IMR-90 (cell line): ENCODE results near the gene GOLGA8Q. TPM values are rescaled to one million over a fixed set of nuclear protein-coding genes. Genes with fewer than 3 reads are reported as not detected.
"Not testable (repeated sequence)": the region's sequence is repeated elsewhere in the genome, so short reads cannot be mapped to it uniquely, and the experiment has no call there.

Experiments used
- ATAC-seq: fragments of 200-7000 bp; cut with Tn5 transposase; 2 replicates; pipeline ENCODE4 v1.9.1; 2020; ENCODE audit warnings: low read depth, mild to moderate bottlenecking, moderate library complexity
- Bru-seq: library from RNA; stranded (reverse); fragments of 400-500 nt; gene quantifications from one replicate; lab custom pipeline; 2021; lab: Mats Ljungman, UMichigan
- BruChase-seq, 2 experiments: library from RNA; stranded (reverse); fragments of 400-500 nt; gene quantifications; one replicate each; lab custom pipeline; 2021; lab: Mats Ljungman, UMichigan
- BruUV-seq: library from RNA; stranded (reverse); fragments of 400-500 nt; replicated peaks from 2 replicates; lab custom pipeline; 2021; lab: Mats Ljungman, UMichigan
- CTCF ChIA-PET: fragments of 300-600 bp; formaldehyde crosslinking; extraction: SDS; loops from one replicate; lab custom pipeline; 2021; ENCODE audit warnings: antibody characterized with exemption; lab: Yijun Ruan, JAX
- POLR2A ChIA-PET: fragments of 300-600 bp; sonication (Branson Sonifier 250); formaldehyde crosslinking; loops from one replicate; lab custom pipeline; 2022; ENCODE audit warnings: antibody characterized with exemption; ENCODE audit not compliant: unreplicated experiment; lab: Charles Lee
- DNase-seq: peaks from one replicate; pipeline ENCODE4 v3.0.0; 2013
- H2AFZ ChIP-seq: replicated peaks from 2 replicates; pipeline ENCODE3; 2013; ENCODE audit warnings: low read length, mild to moderate bottlenecking; ENCODE audit not compliant: poor library complexity
- H2AK5ac ChIP-seq: 2 replicates; pipeline ENCODE4 v1.6.1; 2013; ENCODE audit warnings: low read depth, low read length, inconsistent platforms
- H2AK9ac ChIP-seq: replicated peaks from 2 replicates; pipeline ENCODE3; 2013; ENCODE audit warnings: mild to moderate bottlenecking, low read depth, low read length, moderate library complexity; ENCODE audit not compliant: poor library complexity
- H2BK120ac ChIP-seq: 2 replicates; pipeline ENCODE4 v1.6.1; 2013; ENCODE audit warnings: low read depth, low read length, inconsistent platforms
- H2BK15ac ChIP-seq: 3 replicates; pipeline ENCODE4 v1.6.1; 2013; ENCODE audit warnings: low read depth, low read length, inconsistent platforms
- H2BK20ac ChIP-seq: 2 replicates; pipeline ENCODE4 v1.6.1; 2013; ENCODE audit warnings: low read depth, mild to moderate bottlenecking, inconsistent platforms, low read length, moderate library complexity
- H2BK5ac ChIP-seq: 2 replicates; pipeline ENCODE4 v1.6.1; 2013; ENCODE audit warnings: mild to moderate bottlenecking, low read depth, low read length, inconsistent platforms; ENCODE audit not compliant: poor library complexity, severe bottlenecking
- H3K14ac ChIP-seq: replicated peaks from 2 replicates; pipeline ENCODE4 v1.6.1; 2013; ENCODE audit warnings: low read depth, low read length, inconsistent platforms
- H3K18ac ChIP-seq: 2 replicates; pipeline ENCODE4 v1.6.1; 2013; ENCODE audit warnings: low read depth, low read length, control low read depth
- H3K23ac ChIP-seq: 2 replicates; pipeline ENCODE4 v1.6.1; 2013; ENCODE audit warnings: low read depth, low read length, inconsistent platforms
- H3K27ac ChIP-seq: 2 replicates; pipeline ENCODE4 v1.5.1; 2013; ENCODE audit warnings: mild to moderate bottlenecking, control low read depth, low read length; ENCODE audit not compliant: insufficient read depth
- H3K27me3 ChIP-seq: 2 replicates; pipeline ENCODE4 v1.6.1; 2013; ENCODE audit warnings: low read length; ENCODE audit not compliant: control insufficient read depth, insufficient read depth
- H3K36me3 ChIP-seq: 2 replicates; pipeline ENCODE4 v1.6.1; 2013; ENCODE audit warnings: low read length, mixed read lengths; ENCODE audit not compliant: control insufficient read depth, insufficient read depth
- H3K4ac ChIP-seq: 2 replicates; pipeline ENCODE4 v1.6.1; 2013; ENCODE audit warnings: low read depth, low read length, inconsistent platforms
- H3K4me1 ChIP-seq: 2 replicates; pipeline ENCODE4 v1.6.1; 2013; ENCODE audit warnings: low read length, mixed read lengths; ENCODE audit not compliant: control insufficient read depth, insufficient read depth
- H3K4me2 ChIP-seq: 2 replicates; pipeline ENCODE4 v1.6.1; 2013; ENCODE audit warnings: low read depth, mild to moderate bottlenecking, control low read depth, low read length, moderate library complexity
- H3K4me3 ChIP-seq: 2 replicates; pipeline ENCODE4 v1.5.1; 2013; ENCODE audit warnings: low read depth, mild to moderate bottlenecking, control low read depth, low read length, moderate library complexity; ENCODE audit not compliant: insufficient read depth
- H3K56ac ChIP-seq: 2 replicates; pipeline ENCODE4 v1.6.1; 2013; ENCODE audit warnings: low read length, inconsistent platforms; ENCODE audit not compliant: insufficient read depth; ENCODE audit errors: extremely low read depth
- H3K79me1 ChIP-seq, 2 experiments: 2 replicates each; pipeline ENCODE4 v1.6.1; 2013; ENCODE audit warnings: low read length in 2 of 2, inconsistent platforms in 1 of 2, low read depth in 1 of 2
- H3K9ac ChIP-seq: 2 replicates; pipeline ENCODE4 v1.6.1; 2013; ENCODE audit warnings: low read depth, low read length, control low read depth
- H3K9me1 ChIP-seq: 2 replicates; pipeline ENCODE4 v1.6.1; 2013; ENCODE audit warnings: low read length, inconsistent platforms; ENCODE audit not compliant: insufficient read depth
- H3K9me3 ChIP-seq: 2 replicates; pipeline ENCODE4 v1.6.1; 2013; ENCODE audit warnings: low read length; ENCODE audit not compliant: control insufficient read depth, insufficient read depth
- H4K20me1 ChIP-seq: 2 replicates; pipeline ENCODE4 v1.6.1; 2013; ENCODE audit warnings: low read length, inconsistent platforms; ENCODE audit not compliant: insufficient read depth
- H4K5ac ChIP-seq: 2 replicates; pipeline ENCODE4 v1.6.1; 2013; ENCODE audit warnings: mild to moderate bottlenecking, low read depth, low read length, control low read depth
- H4K8ac ChIP-seq, 2 experiments: 2 replicates each; pipeline ENCODE4 v1.6.1; 2013; ENCODE audit warnings: low read depth in 2 of 2, low read length in 2 of 2, control low read depth in 1 of 2, inconsistent platforms in 1 of 2
- H4K91ac ChIP-seq: 2 replicates; pipeline ENCODE4 v1.6.1; 2013; ENCODE audit warnings: low read depth, low read length, inconsistent platforms; ENCODE audit not compliant: insufficient read depth
- WGBS, 2 experiments: methylation state at CpG; one replicate each; pipeline versions ENCODE4 v1.1.5 to v1.1.7; 2013; ENCODE audit warnings: missing lambda C conversion rate in 2 of 2; ENCODE audit not compliant: insufficient read length in 1 of 2; ENCODE audit errors: extremely low coverage in 2 of 2; 5-methylcytosine and 5-hydroxymethylcytosine counted together
- dilution Hi-C: fragments of 300-500 bp; cut with HindIII; formaldehyde crosslinking; loops from one replicate; pipeline ENCODE4 v1.14.3; 2018; ENCODE audit warnings: low sequenced_read_pairs; ENCODE audit not compliant: unreplicated experiment
- in situ Hi-C: fragments of 300-500 bp; cut with MboI; formaldehyde crosslinking; loops from 3 replicates; pipeline ENCODE4 v1.14.3; 2019; ENCODE audit warnings: low sequenced_read_pairs, inconsistent platforms, mixed read lengths
- intact Hi-C: fragments of 100-400 bp; cut with micrococcal nuclease; formaldehyde crosslinking; loops from 2 replicates; pipeline ENCODE4 v1.10.0; 2022
- long read RNA-seq: library from polyadenylated mRNA; unstranded; transcript quantifications from one replicate; pipeline ENCODE4 v2.0.0, GENCODE V29; 2021; ENCODE audit not compliant: unreplicated experiment
- polyA plus RNA-seq, 3 experiments: library from polyadenylated mRNA; depleted of rRNA; stranded (reverse); fragments of >200 nt; gene quantifications; 2 replicates each; pipeline ENCODE4 v1.2.3, GENCODE V29; 2012; ENCODE audit warnings: low replicate concordance in 1 of 3
- total RNA-seq: library from RNA; depleted of rRNA; stranded (reverse); fragments of >200 nt; gene quantifications from 2 replicates; pipeline ENCODE4 v1.2.3, GENCODE V29; 2012; rRNA removed

The GOLGA8Q gene, protein sequence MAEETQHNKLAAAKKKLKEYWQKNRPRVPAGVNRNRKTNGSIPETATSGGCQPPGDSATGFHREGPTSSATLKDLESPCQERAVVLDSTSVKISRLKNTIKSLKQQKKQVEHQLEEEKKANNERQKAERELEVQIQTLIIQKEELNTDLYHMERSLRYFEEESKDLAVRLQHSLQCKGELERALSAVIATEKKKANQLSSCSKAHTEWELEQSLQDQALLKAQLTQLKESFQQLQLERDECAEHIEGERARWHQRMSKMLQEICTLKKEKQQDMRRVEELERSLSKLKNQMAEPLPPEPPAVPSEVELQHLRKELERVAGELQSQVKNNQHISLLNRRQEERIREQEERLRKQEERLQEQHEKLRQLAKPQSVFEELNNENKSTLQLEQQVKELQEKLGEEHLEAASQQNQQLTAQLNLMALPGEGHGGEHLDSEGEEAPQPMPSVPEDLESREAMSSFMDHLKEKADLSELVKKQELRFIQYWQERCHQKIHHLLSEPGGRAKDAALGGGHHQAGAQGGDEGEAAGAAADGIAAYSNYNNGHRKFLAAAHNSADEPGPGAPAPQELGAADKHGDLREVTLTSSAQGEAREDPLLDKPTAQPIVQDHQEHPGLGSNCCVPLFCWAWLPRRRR
- 0.18 and 0.28 TPM in 2 replicates for total RNA-seq
- 0.44 and 0.55 TPM in 2 replicates for polyA plus RNA-seq (2012; rRNA removed)
- 0.04 TPM in 1 of 2 replicates, not detected in the other for polyA plus RNA-seq (2012; cell fraction: cytosol; rRNA removed)
- 1.6 and 5.6 TPM in 2 replicates for polyA plus RNA-seq (2012; cell fraction: nucleus; rRNA removed; ENCODE audit: low replicate concordance)
- Bru-seq, nascent RNA: percentile 34 among the genes with signal in this experiment
- BruChase-seq, experiment 1, labeled RNA remaining after a 6-hour chase: percentile 38 among the genes with signal in this experiment
- percentile 33 among the genes with signal in this experiment for BruChase-seq, experiment 2, labeled RNA remaining after a 2-hour chase
- long read RNA-seq: 0 reads

GRCh38 chr15:30551750-30552149, at the start of gene GOLGA8Q:
Gene GOLGA8Q (plus strand): TSS chr15:30552050. CDS start chr15:30552078, 28 bp downstream.
- H3K9me1 ChIP-seq, CTCF ChIA-PET, ATAC-seq, H4K20me1 ChIP-seq, H3K9me3 ChIP-seq, H2BK15ac ChIP-seq, H3K18ac ChIP-seq, H3K9ac ChIP-seq, in situ Hi-C loops, H3K27me3 ChIP-seq, H3K23ac ChIP-seq, H3K4ac ChIP-seq, H3K4me3 ChIP-seq, H3K36me3 ChIP-seq, H4K5ac ChIP-seq, intact Hi-C loops, H3K4me2 ChIP-seq, H2AK9ac ChIP-seq, H3K14ac ChIP-seq, dilution Hi-C loops, H3K56ac ChIP-seq, DNase-seq, H2AFZ ChIP-seq, H2BK20ac ChIP-seq, H2BK120ac ChIP-seq, H2AK5ac ChIP-seq, BruUV-seq, H3K79me1 ChIP-seq, H3K27ac ChIP-seq, H2BK5ac ChIP-seq, H4K91ac ChIP-seq, H3K4me1 ChIP-seq, H4K8ac ChIP-seq, POLR2A ChIA-PET: not testable (repeated sequence)
- no CpG with 5 or more reads among the region's 9 CpGs for WGBS, 2 experiments

- no CpG with 5 or more reads among the region's 11 CpGs for WGBS, 2 experiments
- H3K27me3 ChIP-seq, H2BK20ac ChIP-seq, H4K20me1 ChIP-seq, H3K14ac ChIP-seq, CTCF ChIA-PET, H3K36me3 ChIP-seq, dilution Hi-C loops, intact Hi-C loops, H3K27ac ChIP-seq, H3K56ac ChIP-seq, BruUV-seq, H2BK120ac ChIP-seq, in situ Hi-C loops, H3K4me3 ChIP-seq, H2AK9ac ChIP-seq, H3K79me1 ChIP-seq, H3K4me2 ChIP-seq, H2AFZ ChIP-seq, H3K4me1 ChIP-seq, H4K5ac ChIP-seq, H2AK5ac ChIP-seq, POLR2A ChIA-PET, H3K9me3 ChIP-seq, H4K8ac ChIP-seq, H3K9ac ChIP-seq, DNase-seq, H4K91ac ChIP-seq, H3K4ac ChIP-seq, H2BK5ac ChIP-seq, H3K23ac ChIP-seq, H2BK15ac ChIP-seq, H3K18ac ChIP-seq, H3K9me1 ChIP-seq: not testable (repeated sequence)
- ATAC-seq: peak; percentile 15; the same call in 1 of the 2 replicates
These were observed 48.7 kb upstream of the GOLGA8Q start for GRCh38 chr15:30502904-30503781.
